Body of pancreas (tissue), 4 donors: ENCODE results near the gene SH3GL1.

Source experiments
- POLR2A ChIP-seq, 3 donors: fragments of 450-650 bp; IDR thresholded peaks; one replicate each; pipeline ENCODE4 v1.6.1; 2016; ENCODE audit warnings: antibody characterized with exemption in 3 of 3, mild to moderate bottlenecking in 2 of 3
- TF ChIP-seq, protein P1 (sequence below), 7 experiments: fragments of 450-650 bp in 4 of 7; fragments of 200-600 bp in 3 of 7; sonication (generic) in 3 of 7; IDR thresholded peaks; one replicate each; pipeline ENCODE4 v1.5.1; 2016 to 2019; ENCODE audit warnings: antibody characterized with exemption in 7 of 7

DNA sequence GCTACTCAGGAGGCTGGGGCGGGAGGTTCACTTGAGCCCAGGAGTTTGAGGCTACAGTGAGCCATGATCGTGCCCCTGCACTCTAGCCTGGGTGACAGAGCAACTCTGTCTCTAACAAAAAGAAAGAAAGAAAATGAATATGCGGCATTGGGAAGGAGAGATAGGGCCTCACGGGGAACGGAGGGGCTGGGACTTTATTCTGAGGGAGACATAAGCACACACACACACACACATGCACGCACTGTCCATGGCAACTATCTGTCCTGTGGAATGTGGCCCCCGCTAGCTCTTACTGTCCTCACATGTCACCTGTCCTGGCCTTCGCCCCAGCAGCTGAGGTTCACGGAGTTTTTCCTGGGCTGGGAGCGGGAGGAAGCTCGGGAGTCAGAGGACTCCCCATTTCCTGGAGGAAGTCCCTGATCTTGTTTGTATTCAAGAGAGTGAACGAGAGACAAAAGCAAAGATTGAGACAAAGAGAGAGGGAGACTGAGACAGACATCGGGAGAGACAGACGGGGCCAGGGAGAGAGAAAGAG lies 62.4 kb downstream of the SH3GL1 start:
- TF ChIP-seq, protein P1, sequence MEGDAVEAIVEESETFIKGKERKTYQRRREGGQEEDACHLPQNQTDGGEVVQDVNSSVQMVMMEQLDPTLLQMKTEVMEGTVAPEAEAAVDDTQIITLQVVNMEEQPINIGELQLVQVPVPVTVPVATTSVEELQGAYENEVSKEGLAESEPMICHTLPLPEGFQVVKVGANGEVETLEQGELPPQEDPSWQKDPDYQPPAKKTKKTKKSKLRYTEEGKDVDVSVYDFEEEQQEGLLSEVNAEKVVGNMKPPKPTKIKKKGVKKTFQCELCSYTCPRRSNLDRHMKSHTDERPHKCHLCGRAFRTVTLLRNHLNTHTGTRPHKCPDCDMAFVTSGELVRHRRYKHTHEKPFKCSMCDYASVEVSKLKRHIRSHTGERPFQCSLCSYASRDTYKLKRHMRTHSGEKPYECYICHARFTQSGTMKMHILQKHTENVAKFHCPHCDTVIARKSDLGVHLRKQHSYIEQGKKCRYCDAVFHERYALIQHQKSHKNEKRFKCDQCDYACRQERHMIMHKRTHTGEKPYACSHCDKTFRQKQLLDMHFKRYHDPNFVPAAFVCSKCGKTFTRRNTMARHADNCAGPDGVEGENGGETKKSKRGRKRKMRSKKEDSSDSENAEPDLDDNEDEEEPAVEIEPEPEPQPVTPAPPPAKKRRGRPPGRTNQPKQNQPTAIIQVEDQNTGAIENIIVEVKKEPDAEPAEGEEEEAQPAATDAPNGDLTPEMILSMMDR (IDR thresholded peaks at IDR 0.05), result no peak
- TF ChIP-seq POLR2A (IDR thresholded peaks at IDR 0.05), result peak in 1 of 3 donors; percentile 54
